ENCODE results near the gene HCFC1. TPM values are rescaled to one million over a fixed set of nuclear protein-coding genes. Genes with fewer than 3 reads are reported as not detected.

The HCFC1 gene
- total RNA-seq, 1 donor from 2014 or later = 13.6 TPM

- no peak for DNase-seq
These were observed 15.3 kb downstream of the HCFC1 start for GRCh38 chrX:153956044-153956907.

- DNase-seq = no peak
These were observed 16.3 kb downstream of the HCFC1 start for GRCh38 chrX:153955228-153955732.

- DNase-seq = no peak
These were observed 16.9 kb downstream of the HCFC1 start for GRCh38 chrX:153954558-153955227.

GRCh38 chrX:153953892-153954557, 17.6 kb downstream of the HCFC1 start:
- DNase-seq = no peak

GRCh38 chrX:153953342-153953830, 18.2 kb downstream of the HCFC1 start:
- DNase-seq = peak; percentile 29

- DNase-seq = no peak
These were observed 19.1 kb downstream of the HCFC1 start for GRCh38 chrX:153952373-153953026.

- DNase-seq = no peak
These were observed 19.8 kb downstream of the HCFC1 start for GRCh38 chrX:153951683-153952372.

GRCh38 chrX:153950127-153950526, 21.5 kb downstream of the HCFC1 start:
- DNase-seq = no peak

GRCh38 chrX:153948847-153949805, 22.5 kb downstream of the HCFC1 start:
- no peak for DNase-seq

- DNase-seq = no peak
These were observed 23.6 kb downstream of the HCFC1 start for GRCh38 chrX:153948002-153948466.

- DNase-seq = peak; percentile 22
These were observed 24.4 kb downstream of the HCFC1 start for GRCh38 chrX:153947009-153947769.

GRCh38 chrX:153945956-153946943, 25.4 kb downstream of the HCFC1 start:
- no peak for DNase-seq

GRCh38 chrX:153944800-153945150, 26.8 kb downstream of the HCFC1 start:
- DNase-seq = no peak

- DNase-seq = no peak
These were observed 27.3 kb downstream of the HCFC1 start, which contains the start of gene RENBP for GRCh38 chrX:153944140-153944799. Gene RENBP, minus strand, starts transcription at chrX:153944643. Its CDS starts 33 bp downstream, at chrX:153944610.

GRCh38 chrX:153941336-153942252, 30.0 kb downstream of the HCFC1 start:
- no peak for DNase-seq

GRCh38 chrX:153939573-153939972, 32.0 kb downstream of the HCFC1 start:
- no peak for DNase-seq

All from skin of body (tissue), 2 donors.